Colonic mucosa (tissue), 4 donors: ENCODE results near the gene NPRL2. TPM values are rescaled to one million over a fixed set of nuclear protein-coding genes. Genes with fewer than 3 reads are reported as not detected.

Experiments used
- DNase-seq: peaks from one replicate; pipeline ENCODE4 v3.0.0-alpha.2; 2020
- H3K27ac ChIP-seq: fragments of 200-600 bp; one replicate; pipeline ENCODE4 v1.8.0; 2021
- H3K27me3 ChIP-seq: fragments of 200-600 bp; one replicate; pipeline ENCODE4 v1.8.0; 2021
- H3K36me3 ChIP-seq: fragments of 200-600 bp; one replicate; pipeline ENCODE4 v1.8.0; 2021
- H3K4me1 ChIP-seq: fragments of 200-600 bp; one replicate; pipeline ENCODE4 v1.8.0; 2021; ENCODE audit warnings: mild to moderate bottlenecking
- H3K4me3 ChIP-seq: fragments of 200-600 bp; one replicate; pipeline ENCODE4 v1.8.0; 2021
- H3K9ac ChIP-seq, 2 donors: one replicate each; pipeline ENCODE4 v1.7.0; 2013; ENCODE audit warnings: control low read depth in 2 of 2, low read depth in 2 of 2, low read length in 2 of 2
- H3K9me3 ChIP-seq: fragments of 200-600 bp; one replicate; pipeline ENCODE4 v1.8.0; 2021
- intact Hi-C: fragments of 100-400 bp; cut with DNase I; formaldehyde crosslinking; loops from one replicate; pipeline ENCODE4 v1.14.1; 2022
- total RNA-seq, 2 donors: library from RNA; stranded (reverse); fragmentation: NEBNext Ultra II Directional in 1 of 2; extraction: Animal tissue kit (Norgen Biotek cat#: 25700) in 1 of 2; gene quantifications; one replicate each; pipeline ENCODE4 v1.2.1, GENCODE V29; 2021
- TF ChIP-seq, protein P1 (sequence below): fragments of 200-600 bp; IDR thresholded peaks from one replicate; pipeline ENCODE4 v1.8.0; 2022; ENCODE audit warnings: antibody characterized with exemption, mild to moderate bottlenecking
- donor health status: healthy.
- donor health status: DM: no; HTN: no; CAD: no.
- donor health status: DM: no; HTN: no; CAD: no.

The NPRL2 gene
- total RNA-seq, 2 donors from 2014 or later, result 23.2 to 29.6 TPM

DNA sequence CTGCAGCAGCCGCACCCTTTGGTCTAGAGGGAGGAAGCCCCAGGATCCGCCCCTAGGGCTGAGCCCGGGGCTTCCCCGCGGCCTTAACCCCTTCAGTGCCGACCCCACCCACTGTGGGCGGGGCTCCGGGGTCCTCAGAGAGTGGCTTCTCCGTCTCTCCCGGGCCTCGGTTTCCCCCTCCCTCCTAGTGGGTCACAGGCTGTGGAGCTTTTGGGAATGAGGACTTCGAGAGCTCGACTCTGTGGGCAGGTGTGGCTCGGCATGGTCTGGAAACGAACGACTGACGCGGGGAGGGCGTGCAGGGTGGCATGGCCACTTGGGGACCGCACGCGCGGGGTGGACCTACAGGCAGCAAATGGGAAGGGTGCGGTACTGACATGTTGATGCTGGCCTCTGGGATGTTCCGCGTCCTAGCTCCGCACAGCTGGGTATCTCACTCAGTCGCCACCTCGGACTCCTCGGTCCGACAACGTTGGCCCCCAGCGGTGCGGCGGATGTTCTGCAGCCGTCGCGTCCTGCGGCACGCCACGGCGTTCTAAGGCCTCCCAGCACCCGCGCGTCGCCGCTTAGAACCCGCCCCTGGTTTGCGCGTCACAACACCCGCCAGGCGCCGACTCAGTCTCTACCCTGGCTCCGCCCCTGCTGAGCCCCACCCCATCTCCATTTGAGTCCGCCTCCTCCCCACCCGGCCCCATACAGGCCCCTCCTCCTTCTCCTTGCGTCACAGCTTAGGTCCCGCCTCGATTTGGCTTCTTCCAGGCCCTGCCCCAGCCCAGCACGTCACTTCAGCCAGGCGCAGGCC lies 51.5 kb downstream of the NPRL2 start, which contains the start of the genes HYAL3 and NAA80:
Gene HYAL3, minus strand, starts transcription at position 570 of the 802 bp plus-strand sequence. CDS start 3,803 bp downstream, outside the sequence.
Gene NAA80, minus strand, starts transcription at position 570 of the 802 bp plus-strand sequence. CDS start 1,942 bp downstream, outside the sequence.
- Histone ChIP-seq H3K9me3 (no peaks in the 10 kb centered on the region), H3K27ac (peak within 1 kb of the TSS; percentile 91), H3K4me1 (peaks cover 15% of the 10 kb centered on the region), H3K36me3 (no peaks in the 10 kb centered on the region), H3K9ac (peak within 1 kb of the TSS; percentile 91 to 97), H3K4me3 (peak within 1 kb of the TSS; percentile 47), H3K27me3 (no peaks in the 10 kb centered on the region)
- peak; percentile 100 for DNase-seq
- TF ChIP-seq, protein P1, sequence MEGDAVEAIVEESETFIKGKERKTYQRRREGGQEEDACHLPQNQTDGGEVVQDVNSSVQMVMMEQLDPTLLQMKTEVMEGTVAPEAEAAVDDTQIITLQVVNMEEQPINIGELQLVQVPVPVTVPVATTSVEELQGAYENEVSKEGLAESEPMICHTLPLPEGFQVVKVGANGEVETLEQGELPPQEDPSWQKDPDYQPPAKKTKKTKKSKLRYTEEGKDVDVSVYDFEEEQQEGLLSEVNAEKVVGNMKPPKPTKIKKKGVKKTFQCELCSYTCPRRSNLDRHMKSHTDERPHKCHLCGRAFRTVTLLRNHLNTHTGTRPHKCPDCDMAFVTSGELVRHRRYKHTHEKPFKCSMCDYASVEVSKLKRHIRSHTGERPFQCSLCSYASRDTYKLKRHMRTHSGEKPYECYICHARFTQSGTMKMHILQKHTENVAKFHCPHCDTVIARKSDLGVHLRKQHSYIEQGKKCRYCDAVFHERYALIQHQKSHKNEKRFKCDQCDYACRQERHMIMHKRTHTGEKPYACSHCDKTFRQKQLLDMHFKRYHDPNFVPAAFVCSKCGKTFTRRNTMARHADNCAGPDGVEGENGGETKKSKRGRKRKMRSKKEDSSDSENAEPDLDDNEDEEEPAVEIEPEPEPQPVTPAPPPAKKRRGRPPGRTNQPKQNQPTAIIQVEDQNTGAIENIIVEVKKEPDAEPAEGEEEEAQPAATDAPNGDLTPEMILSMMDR, result peak; percentile 25
- intact Hi-C loops, result no loop called here

GRCh38 chr3:50297896-50298725 lies 52.5 kb downstream of the NPRL2 start:
- TF ChIP-seq, protein P1, result no peak
- peak; percentile 37 for DNase-seq
- peak overlapping the region; percentile 88 for H3K27ac ChIP-seq

DNA sequence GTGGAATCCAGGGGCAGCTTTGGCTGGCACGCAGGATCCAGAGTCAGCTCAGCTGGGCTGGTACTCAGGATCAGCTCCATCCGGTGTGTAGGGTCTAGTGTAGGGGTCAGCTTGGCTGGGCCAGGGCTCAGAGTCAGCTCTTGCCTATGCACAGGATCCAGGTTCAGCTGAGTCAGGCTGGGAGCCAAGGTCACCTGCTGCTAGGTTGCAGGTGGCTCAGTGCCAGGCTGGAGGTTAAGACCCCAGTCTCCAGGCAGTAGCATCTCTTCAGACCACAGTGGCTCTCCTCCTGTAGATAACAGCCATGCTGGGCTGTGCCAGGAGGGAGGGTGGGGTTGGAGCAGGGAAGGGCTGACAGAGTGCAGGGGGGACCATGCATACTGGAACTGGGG lies 53.2 kb downstream of the NPRL2 start:
- intact Hi-C loops, result no loop called here
- TF ChIP-seq, protein P1, result no peak
- H3K27me3 ChIP-seq, result no peaks in the 10 kb centered on the region
- H3K4me1 ChIP-seq, result peaks cover 15% of the 10 kb centered on the region
- no peak overlapping the region for H3K27ac ChIP-seq
- H3K4me3 ChIP-seq, result no peak overlapping the region
- H3K36me3 ChIP-seq, result no peaks in the 10 kb centered on the region
- no peak for DNase-seq
- H3K9ac ChIP-seq, result no peak overlapping the region
- H3K9me3 ChIP-seq, result no peaks in the 10 kb centered on the region

More at GRCh38 chr3:50297896-50298725, 52.5 kb downstream of the NPRL2 start:
- Histone ChIP-seq H3K9ac (peak overlapping the region; percentile 91 to 97), H3K27me3 (no peaks in the 10 kb centered on the region), H3K9me3 (no peaks in the 10 kb centered on the region), H3K4me3 (peak overlapping the region; percentile 47), H3K4me1 (peaks cover 15% of the 10 kb centered on the region), H3K36me3 (no peaks in the 10 kb centered on the region)
- intact Hi-C loops, result no loop called here

Other genes with a start within 250 kb of the NPRL2 start
- gene SEMA3F, start 195.5 kb downstream of the NPRL2 start, total RNA-seq, result 10 to 100 TPM; 14.7 to 24.0 TPM
- not detected for gene GNAT1, start 159.2 kb downstream of the NPRL2 start, total RNA-seq
- gene SLC38A3, start 145.5 kb downstream of the NPRL2 start, total RNA-seq, result under 1 TPM; 0.24 to 0.40 TPM
- 10 to 100 TPM; 48.7 to 77.4 TPM for gene GNAI2, start 114.6 kb downstream of the NPRL2 start, total RNA-seq
- 10 to 100 TPM; 51.6 to 57.0 TPM for gene SEMA3B, start 81.6 kb downstream of the NPRL2 start, total RNA-seq
- gene LSMEM2, start 71.7 kb downstream of the NPRL2 start, total RNA-seq, result not detected
- gene IFRD2, start 58.3 kb downstream of the NPRL2 start, total RNA-seq, result 100 to 1,000 TPM in 1 of 2 donors, 10 to 100 TPM in 1; 52.8 to 129 TPM
- 1 to 10 TPM; 2.5 to 4.2 TPM for gene HYAL3, start 51.4 kb downstream of the NPRL2 start, total RNA-seq
- 1 to 10 TPM; 6.7 to 10.0 TPM for gene NAA80, start 51.4 kb downstream of the NPRL2 start, total RNA-seq
- 10 to 100 TPM in 1 of 2 donors, 1 to 10 TPM in 1; 9.0 to 15.2 TPM for gene HYAL1, start 47.2 kb downstream of the NPRL2 start, total RNA-seq
- 10 to 100 TPM; 31.3 to 37.1 TPM for gene HYAL2, start 28.0 kb downstream of the NPRL2 start, total RNA-seq
- 10 to 100 TPM; 26.1 to 39.5 TPM for gene TUSC2, start 22.6 kb downstream of the NPRL2 start, total RNA-seq
- gene RASSF1, start 9.9 kb downstream of the NPRL2 start, total RNA-seq, result 10 to 100 TPM; 20.6 to 28.2 TPM
- gene ZMYND10, start 5.0 kb downstream of the NPRL2 start, total RNA-seq, result 1 to 10 TPM in 1 of 2 donors, under 1 TPM in 1; 0.37 to 1.5 TPM
- 10 to 100 TPM; 30.9 to 46.2 TPM for gene CYB561D2, start 87 bp upstream of the NPRL2 start, total RNA-seq
- 10 to 100 TPM; 42.1 to 45.0 TPM for gene TMEM115, start 8.7 kb upstream of the NPRL2 start, total RNA-seq
- 1 to 10 TPM; 2.4 to 3.3 TPM for gene CACNA2D2, start 152.9 kb upstream of the NPRL2 start, total RNA-seq
- gene C3orf18, start 217.0 kb upstream of the NPRL2 start, total RNA-seq, result 1 to 10 TPM; 2.4 to 2.9 TPM
- 10 to 100 TPM; 23.0 to 28.5 TPM for gene HEMK1, start 218.7 kb upstream of the NPRL2 start, total RNA-seq